Keratinocyte (primary cell): ENCODE data around the gene WNT3. TPM values are rescaled to one million over a fixed set of nuclear protein-coding genes. Genes with fewer than 3 reads are reported as not detected.
A peak's percentile ranks its signal among the peaks of the same experiment; 100 is the strongest.

Experiments used
- DNase-seq: peaks from one replicate; pipeline ENCODE4 v3.0.0-alpha.2; 2011; ENCODE audit warnings: low read depth, missing footprints, low spot score
- FAIRE-seq: peaks from 2 replicates; lab custom pipeline; 2011; peaks lifted over from hg19 to GRCh38; lab: Jason Lieb, UNC
- H2AFZ ChIP-seq: 2 replicates; pipeline ENCODE4 v1.6.0; 2012; ENCODE audit warnings: low read length, control low read depth, inconsistent platforms; ENCODE audit not compliant: control insufficient read depth
- H3K27ac ChIP-seq: 2 replicates; pipeline ENCODE4 v1.5.1; 2011; ENCODE audit warnings: low read length; ENCODE audit not compliant: control insufficient read depth, insufficient read depth
- H3K27me3 ChIP-seq: 3 replicates; pipeline ENCODE4 v1.6.0; 2011; ENCODE audit warnings: low read length; ENCODE audit not compliant: control insufficient read depth, insufficient read depth; ENCODE audit errors: extremely low read depth
- H3K36me3 ChIP-seq, 2 experiments: 2 replicates in 1 of 2; 3 replicates in 1 of 2; pipeline ENCODE4 v1.5.1; 2011; ENCODE audit warnings: low read length in 2 of 2, mild to moderate bottlenecking in 1 of 2; ENCODE audit not compliant: control insufficient read depth in 2 of 2, insufficient read depth in 2 of 2; ENCODE audit errors: extremely low read depth in 1 of 2
- H3K4me1 ChIP-seq: 3 replicates; pipeline ENCODE4 v1.5.1; 2011; ENCODE audit warnings: low read length; ENCODE audit not compliant: control insufficient read depth, insufficient read depth; ENCODE audit errors: extremely low read depth
- H3K4me2 ChIP-seq: 3 replicates; pipeline ENCODE4 v1.6.0; 2011; ENCODE audit warnings: low read depth, low read length; ENCODE audit not compliant: control insufficient read depth, insufficient read depth; ENCODE audit errors: extremely low read depth
- H3K4me3 ChIP-seq, 3 experiments: fragments of 200-600 bp in 1 of 3; sonication (generic) in 1 of 3; 2 replicates in 2 of 3; 3 replicates in 1 of 3; pipeline ENCODE4 v1.5.1; 2011 to 2016; ENCODE audit warnings: low read length in 3 of 3, mild to moderate bottlenecking in 3 of 3, control low read depth in 2 of 3, inconsistent platforms in 1 of 3, low read depth in 1 of 3, mixed read lengths in 1 of 3, mixed run types in 1 of 3, moderate library complexity in 1 of 3; ENCODE audit not compliant: control insufficient read depth in 2 of 3, insufficient read depth in 2 of 3; ENCODE audit errors: extremely low read depth in 1 of 3
- H3K79me2 ChIP-seq: 2 replicates; pipeline ENCODE4 v1.6.0; 2012; ENCODE audit warnings: low read length; ENCODE audit not compliant: control insufficient read depth, insufficient read depth
- H3K9ac ChIP-seq: 3 replicates; pipeline ENCODE4 v1.6.0; 2011; ENCODE audit warnings: low read length; ENCODE audit not compliant: control insufficient read depth, insufficient read depth; ENCODE audit errors: extremely low read depth
- H3K9me1 ChIP-seq: 3 replicates; pipeline ENCODE4 v1.6.0; 2011; ENCODE audit warnings: low read length; ENCODE audit not compliant: control insufficient read depth, insufficient read depth; ENCODE audit errors: extremely low read depth
- H3K9me3 ChIP-seq: 2 replicates; pipeline ENCODE4 v1.5.1; 2012; ENCODE audit warnings: low read depth, low read length; ENCODE audit not compliant: control insufficient read depth
- H4K20me1 ChIP-seq: 3 replicates; pipeline ENCODE4 v1.6.0; 2011; ENCODE audit warnings: low read length; ENCODE audit not compliant: control insufficient read depth, insufficient read depth; ENCODE audit errors: extremely low read depth
- CTCF ChIP-seq, 3 experiments: IDR thresholded peaks in 1 of 3; conservative IDR thresholded peaks in 1 of 3; optimal IDR thresholded peaks in 1 of 3; 2 replicates in 2 of 3; 3 replicates in 1 of 3; pipeline versions ENCODE3 to v1.5.1; 2011; ENCODE audit warnings: low read length in 3 of 3, mild to moderate bottlenecking in 3 of 3, moderate library complexity in 2 of 3, control low read depth in 1 of 3, inconsistent platforms in 1 of 3; ENCODE audit not compliant: insufficient read depth in 2 of 3; ENCODE audit errors: extremely low read depth in 1 of 3
- EZH2 ChIP-seq: IDR thresholded peaks from one replicate; pipeline ENCODE4 v1.6.1; 2012; ENCODE audit warnings: inconsistent platforms, mild to moderate bottlenecking, low read length, moderate library complexity
- dilution Hi-C: fragments of 300-500 bp; cut with MboI; formaldehyde crosslinking; loops from one replicate; pipeline ENCODE4 v1.7.0; 2020; ENCODE audit warnings: low sequenced_read_pairs; ENCODE audit not compliant: extremely low pct_ligation_motif_present
- polyA plus RNA-seq, 5 experiments: library from polyadenylated mRNA; depleted of rRNA in 3 of 5; stranded (reverse) in 3 of 5; stranded (forward) in 1 of 5; unstranded in 1 of 5; fragments of >200 nt; gene quantifications; 1 replicate in 1 of 5; 2 replicates in 3 of 5; 3 replicates in 1 of 5; pipeline versions ENCODE4 v1.2.1 to v1.2.3, GENCODE V29; 2011 to 2012; ENCODE audit warnings: missing spikeins in 2 of 5, low read depth in 1 of 5, low replicate concordance in 1 of 5

The WNT3 gene
- polyA plus RNA-seq, 1 donor (not counting 4 experiments of a cell fraction or from before 2014, with no cell fraction given), result 1.9 TPM

- no peak overlapping the region for H3K4me2 ChIP-seq
- no peak overlapping the region for H2AFZ ChIP-seq
- no peaks in the 10 kb centered on the region for H3K9me1 ChIP-seq
- no peaks in the 10 kb centered on the region for H3K36me3 ChIP-seq
- no peak overlapping the region for H3K27ac ChIP-seq
- DNase-seq (no peak), FAIRE-seq (no peak)
- no peak overlapping the region for H3K4me3 ChIP-seq
- peaks cover 29% of the 10 kb centered on the region for H3K27me3 ChIP-seq
- H3K79me2 ChIP-seq, result no peaks in the 10 kb centered on the region
- no peaks in the 10 kb centered on the region for H3K9me3 ChIP-seq
- H3K4me1 ChIP-seq, result peaks cover 17% of the 10 kb centered on the region
- no peak for TF ChIP-seq EZH2
- TF ChIP-seq CTCF (optimal IDR thresholded peaks at IDR 0.05 in 1 of 3, IDR thresholded peaks at IDR 0.05 in 1 of 3, conservative IDR thresholded peaks at IDR 0.05 in 1 of 3; ENCODE audit: extremely low read depth in 1 of 3, insufficient read depth in 2 of 3, low read length in 3 of 3), result no peak
- no peaks in the 10 kb centered on the region for H4K20me1 ChIP-seq
- dilution Hi-C loops, result no loop called here
- no peak overlapping the region for H3K9ac ChIP-seq
These were observed 5.2 kb upstream of the WNT3 start for GRCh38 chr17:46823657-46824056.

DNA sequence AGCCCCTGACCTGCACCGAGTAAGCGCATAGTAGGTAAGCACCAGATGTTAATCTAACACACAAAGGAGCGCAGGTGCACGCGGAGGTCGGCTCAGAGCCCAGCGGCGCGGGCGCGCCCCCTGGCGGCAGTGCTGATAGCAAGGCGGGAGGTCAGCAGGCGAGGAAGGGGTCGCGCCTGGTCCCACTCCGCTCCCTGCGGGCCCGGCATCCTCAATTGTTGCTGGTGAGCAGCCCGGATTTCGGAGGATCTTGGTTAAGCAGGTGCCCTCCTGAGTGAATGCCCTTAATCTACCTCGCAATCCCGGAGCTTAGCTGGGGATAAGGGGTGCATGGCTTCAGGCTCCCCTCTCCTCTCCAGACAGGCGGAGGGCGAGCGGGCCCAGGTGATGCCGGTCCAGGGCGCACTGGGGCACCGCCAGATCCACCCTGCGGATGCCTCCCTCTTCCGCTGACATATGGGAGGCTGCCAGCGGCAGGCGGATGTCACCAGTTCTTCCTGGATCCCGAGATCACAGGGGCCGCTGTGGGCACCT, 4.0 kb upstream of the WNT3 start:
- no peak for FAIRE-seq

More for the DNA sequence above, 4.0 kb upstream of the WNT3 start:
- no peaks in the 10 kb centered on the region for H3K79me2 ChIP-seq
- H3K9me1 ChIP-seq, result no peaks in the 10 kb centered on the region
- no peak overlapping the region for H3K4me2 ChIP-seq
- H3K9me3 ChIP-seq, result no peaks in the 10 kb centered on the region
- H3K4me1 ChIP-seq, result peaks cover 17% of the 10 kb centered on the region
- no peak overlapping the region for H3K4me3 ChIP-seq
- TF ChIP-seq CTCF (optimal IDR thresholded peaks at IDR 0.05 in 1 of 3, IDR thresholded peaks at IDR 0.05 in 1 of 3, conservative IDR thresholded peaks at IDR 0.05 in 1 of 3; ENCODE audit: extremely low read depth in 1 of 3, insufficient read depth in 2 of 3, low read length in 3 of 3), result peak; percentile 34 to 72 (median 68)
- TF ChIP-seq EZH2, result no peak
- no peaks in the 10 kb centered on the region for H4K20me1 ChIP-seq
- H2AFZ ChIP-seq, result no peak overlapping the region
- DNase-seq, result no peak
- dilution Hi-C loops, result no loop called here
- H3K9ac ChIP-seq, result no peak overlapping the region
- H3K27me3 ChIP-seq, result peaks cover 39% of the 10 kb centered on the region
- no peak overlapping the region for H3K27ac ChIP-seq
- H3K36me3 ChIP-seq, result no peaks in the 10 kb centered on the region
